ENCODE results near the gene GDPD1. TPM values are rescaled to one million over a fixed set of nuclear protein-coding genes. Genes with fewer than 3 reads are reported as not detected.
"Not testable (repeated sequence)": the region's sequence is repeated elsewhere in the genome, so short reads cannot be mapped to it uniquely, and the experiment has no call there.

Gene GDPD1
- total RNA-seq, 1 experiment from 2014 or later = 0.92 TPM

DNA sequence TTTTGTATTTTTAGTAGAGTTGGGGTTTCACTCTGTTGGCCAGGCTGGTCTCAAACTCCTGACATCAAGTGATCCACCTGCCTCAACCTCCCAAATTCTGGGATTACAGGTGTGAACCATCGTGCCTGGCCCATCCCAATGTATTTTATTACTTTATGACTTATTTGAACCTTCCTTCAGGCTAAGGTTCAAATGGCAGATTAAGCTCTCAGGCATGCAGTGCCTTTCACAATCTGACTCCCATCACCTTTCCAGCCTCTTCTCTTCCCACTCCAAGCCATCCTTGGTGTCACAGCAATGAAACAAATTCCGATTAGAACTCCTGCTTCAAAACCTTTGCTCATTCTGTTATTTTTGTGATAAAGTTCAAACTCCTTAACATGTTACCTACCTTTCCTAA lies 84.5 kb downstream of the GDPD1 start:
- no peak for DNase-seq (ENCODE audit: low spot score)
- in situ Hi-C loops (cut with HindIII; ENCODE audit: low sequenced_read_pairs) = no loop called here

DNA sequence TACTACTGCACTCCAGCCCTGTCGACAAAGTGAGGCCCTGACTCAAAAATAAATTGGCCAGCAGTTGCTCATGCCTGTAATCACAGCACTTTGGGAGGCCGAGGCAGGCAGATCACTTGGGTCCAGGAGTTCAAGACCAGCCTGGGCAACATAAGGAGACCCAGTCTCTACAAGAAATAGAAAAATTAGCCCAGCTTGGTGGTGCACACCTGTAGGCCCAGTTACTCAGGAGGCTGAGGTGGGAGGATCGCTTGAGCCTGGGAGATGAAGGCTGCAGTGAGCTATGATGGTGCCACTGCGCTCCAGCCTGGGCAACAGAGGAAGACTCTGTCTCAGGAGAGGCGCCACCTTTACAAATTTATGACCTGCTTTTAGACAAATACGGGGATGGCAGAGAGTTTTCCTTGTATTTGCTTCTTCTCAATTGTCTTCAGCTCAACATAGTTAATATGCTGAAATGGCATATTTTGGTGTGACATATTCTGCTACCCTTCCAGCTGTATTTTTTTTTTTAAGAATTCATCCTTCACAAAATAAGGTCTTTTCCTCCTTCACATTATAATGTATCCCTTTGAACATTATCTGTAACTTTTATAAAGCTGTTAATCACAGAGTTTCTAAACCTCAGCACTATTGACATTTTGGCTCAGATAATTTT lies 90.1 kb downstream of the GDPD1 start:
- no peak for DNase-seq (ENCODE audit: low spot score)
- in situ Hi-C loops (cut with HindIII; ENCODE audit: low sequenced_read_pairs) = no loop called here

DNA sequence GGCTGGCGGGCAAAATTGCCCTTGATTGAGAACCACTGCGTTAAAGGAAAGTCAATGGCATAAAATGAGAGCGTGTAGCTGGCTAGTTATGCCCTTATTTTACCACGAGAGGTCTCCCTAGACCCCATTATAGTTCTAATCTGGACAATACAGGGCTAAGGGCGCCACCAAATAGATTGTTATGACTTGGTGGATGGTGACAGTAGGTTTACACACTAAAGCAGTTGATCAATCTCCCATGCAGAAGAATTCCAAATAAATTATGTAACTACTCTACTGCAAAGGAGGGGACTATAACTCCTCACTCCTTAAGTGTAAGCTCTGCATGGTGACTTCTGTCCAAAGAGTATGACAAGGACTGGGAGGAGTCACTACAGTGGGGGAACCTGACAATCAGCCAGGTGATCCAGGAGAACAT lies 90.7 kb downstream of the GDPD1 start:
- DNase-seq (ENCODE audit: low spot score) = peak; percentile 87
- in situ Hi-C loops (cut with HindIII; ENCODE audit: low sequenced_read_pairs) = no loop called here

DNA sequence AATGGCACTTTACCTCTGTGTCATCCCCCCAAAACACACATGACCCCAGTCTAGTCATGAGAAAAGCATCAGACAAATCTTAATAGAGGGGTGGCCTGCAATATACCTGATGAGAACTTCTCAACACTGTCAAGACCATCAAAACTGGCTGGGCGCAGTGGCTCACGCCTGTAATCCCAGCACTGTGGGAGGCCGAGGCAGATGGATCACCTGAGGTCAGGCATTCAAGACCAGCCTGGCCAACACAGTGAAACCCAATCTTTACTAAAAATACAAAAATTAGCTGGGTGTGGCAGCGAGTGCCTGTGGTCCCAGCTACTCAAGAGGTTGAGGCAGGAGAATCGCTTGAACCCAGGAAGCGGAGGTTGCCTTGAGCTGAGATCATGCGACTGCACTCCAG lies 91.2 kb downstream of the GDPD1 start:
- DNase-seq (ENCODE audit: low spot score); in situ Hi-C loops (cut with HindIII; ENCODE audit: low sequenced_read_pairs): not testable (repeated sequence)

GRCh38 chr17:59315866-59316265 lies 95.6 kb downstream of the GDPD1 start:
- in situ Hi-C loops (cut with HindIII; ENCODE audit: low sequenced_read_pairs) = no loop called here
- no peak for DNase-seq (ENCODE audit: low spot score)

Other genes starting within 250 kb of the GDPD1 start
- 34.1 and 36.6 TPM in 2 replicates for gene TRIM37, start 113.6 kb upstream of the GDPD1 start, total RNA-seq (2014; rRNA removed; shearing (Covaris generic))
- gene SKA2, start 65.3 kb upstream of the GDPD1 start, total RNA-seq (2014; rRNA removed; shearing (Covaris generic)) = 163 and 181 TPM in 2 replicates
- 17.7 and 25.8 TPM in 2 replicates for gene PRR11, start 64.8 kb upstream of the GDPD1 start, total RNA-seq (2014; rRNA removed; shearing (Covaris generic))
- gene SMG8, start 10.5 kb upstream of the GDPD1 start, total RNA-seq (2014; rRNA removed; shearing (Covaris generic)) = 25.5 and 26.7 TPM in 2 replicates
- 7.0 and 7.6 TPM in 2 replicates for gene YPEL2, start 111.1 kb downstream of the GDPD1 start, total RNA-seq (2014; rRNA removed; shearing (Covaris generic))

Measured in G401 (cell line).